Hepatocyte (in vitro differentiated cells): Measurements from ENCODE around the gene SHKBP1. TPM values are rescaled to one million over a fixed set of nuclear protein-coding genes. Genes with fewer than 3 reads are reported as not detected.
"Not testable (repeated sequence)": the region's sequence is repeated elsewhere in the genome, so short reads cannot be mapped to it uniquely, and the experiment has no call there.

Experiments used
- DNase-seq: peaks from one replicate; pipeline ENCODE4 v3.0.0-alpha.2; 2016; ENCODE audit warnings: low spot score
- H2AFZ ChIP-seq: fragments of 200-600 bp; sonication (generic); 2 replicates; pipeline ENCODE4 v1.6.0; 2016; ENCODE audit warnings: antibody characterized with exemption, mild to moderate bottlenecking
- H3K27ac ChIP-seq: fragments of 200-600 bp; sonication (generic); 2 replicates; pipeline ENCODE4 v1.5.1; 2016; ENCODE audit warnings: mild to moderate bottlenecking
- H3K27me3 ChIP-seq: fragments of 200-600 bp; sonication (generic); 2 replicates; pipeline ENCODE4 v1.6.1; 2016
- H3K36me3 ChIP-seq: fragments of 200-600 bp; sonication (generic); replicated peaks from 2 replicates; pipeline ENCODE4 v1.5.1; 2016; ENCODE audit warnings: low read depth; ENCODE audit not compliant: insufficient read depth
- H3K4me1 ChIP-seq: fragments of 200-600 bp; sonication (generic); 2 replicates; pipeline ENCODE4 v1.5.1; 2016; ENCODE audit warnings: mild to moderate bottlenecking, moderate library complexity; ENCODE audit not compliant: insufficient read depth
- H3K4me2 ChIP-seq: fragments of 200-600 bp; sonication (generic); 2 replicates; pipeline ENCODE4 v1.6.0; 2016
- H3K4me3 ChIP-seq: fragments of 200-600 bp; sonication (generic); 2 replicates; pipeline ENCODE4 v1.5.1; 2016; ENCODE audit warnings: mild to moderate bottlenecking
- H3K79me2 ChIP-seq: fragments of 200-600 bp; sonication (generic); 2 replicates; pipeline ENCODE4 v1.6.0; 2017; ENCODE audit warnings: mild to moderate bottlenecking
- H3K9me2 ChIP-seq: fragments of 200-600 bp; sonication (generic); replicated peaks from 2 replicates; pipeline ENCODE4 v1.6.0; 2017; ENCODE audit warnings: mild to moderate bottlenecking; ENCODE audit not compliant: insufficient read depth
- H3K9me3 ChIP-seq: fragments of 200-600 bp; sonication (generic); 2 replicates; pipeline ENCODE4 v1.5.1; 2016; ENCODE audit warnings: low read depth, mild to moderate bottlenecking
- H4K20me1 ChIP-seq: fragments of 200-600 bp; sonication (generic); 2 replicates; pipeline ENCODE4 v1.6.0; 2016; ENCODE audit warnings: mild to moderate bottlenecking; ENCODE audit not compliant: insufficient read depth, poor library complexity, severe bottlenecking
- CTCF ChIP-seq: fragments of 200-600 bp; sonication (generic); IDR thresholded peaks from 2 replicates; pipeline ENCODE4 v1.5.1; 2016; ENCODE audit warnings: antibody characterized with exemption, mild to moderate bottlenecking; ENCODE audit not compliant: poor library complexity
- EZH2 ChIP-seq: fragments of 200-600 bp; sonication (generic); IDR thresholded peaks from 2 replicates; pipeline ENCODE4 v1.6.1; 2016; ENCODE audit warnings: antibody characterized with exemption, mild to moderate bottlenecking, borderline replicate concordance
- EZH2phosphoT487 ChIP-seq: fragments of 200-600 bp; sonication (generic); IDR thresholded peaks from one replicate; pipeline ENCODE4 v1.6.1; 2018; ENCODE audit warnings: antibody characterized with exemption, mild to moderate bottlenecking, low read depth, moderate library complexity; ENCODE audit not compliant: unreplicated experiment, severe bottlenecking
- WGBS: methylation state at CpG from one replicate; pipeline ENCODE4 v1.1.6; 2016; ENCODE audit warnings: low lambda C conversion rate; ENCODE audit errors: missing lambda C conversion rate; 5-methylcytosine and 5-hydroxymethylcytosine counted together
- polyA plus RNA-seq: library from polyadenylated mRNA; unstranded; fragments of >200 nt; fragmentation: Nextera tagmentation; extraction: Ambion mirVana; gene quantifications from 2 replicates; pipeline ENCODE4 v1.2.1, GENCODE V29; 2016
- total RNA-seq: library from RNA; depleted of rRNA; stranded (reverse); fragments of >200 nt; gene quantifications from 2 replicates; pipeline ENCODE4 v1.2.3, GENCODE V29; 2014

Gene SHKBP1
- total and polyA plus RNA-seq, 2 experiments from 2014 or later = 44.6 to 83.6 TPM

- Histone ChIP-seq H3K36me3 (no peaks in the 10 kb centered on the region), H3K4me1 (no peaks in the 10 kb centered on the region), H3K9me3 (no peaks in the 10 kb centered on the region), H2AFZ (no peak overlapping the region), H3K9me2 (no peaks in the 10 kb centered on the region), H3K79me2 (no peaks in the 10 kb centered on the region), H3K4me3 (no peak overlapping the region), H3K27ac (no peak overlapping the region), H3K27me3 (no peaks in the 10 kb centered on the region), H4K20me1 (no peaks in the 10 kb centered on the region), H3K4me2 (no peak overlapping the region)
- no peak for TF ChIP-seq EZH2phosphoT487
- TF ChIP-seq CTCF = no peak
- no peak for TF ChIP-seq EZH2
- 100% methylated on average over 8 of the region's 9 CpGs for WGBS
- DNase-seq = no peak
Observed at GRCh38 chr19:40588926-40589569, 12.4 kb downstream of the SHKBP1 start.

- Histone ChIP-seq H3K9me2 (no peaks in the 10 kb centered on the region), H3K9me3 (no peaks in the 10 kb centered on the region), H3K79me2 (no peaks in the 10 kb centered on the region), H4K20me1 (no peaks in the 10 kb centered on the region), H2AFZ (no peak overlapping the region), H3K4me1 (no peaks in the 10 kb centered on the region), H3K27ac (no peak overlapping the region), H3K4me3 (no peak overlapping the region), H3K36me3 (no peaks in the 10 kb centered on the region), H3K4me2 (no peak overlapping the region), H3K27me3 (no peaks in the 10 kb centered on the region)
- TF ChIP-seq CTCF (no peak), EZH2 (no peak), EZH2phosphoT487 (no peak)
- 97% methylated on average over 20 of the region's 26 CpGs for WGBS
- DNase-seq = no peak
Observed at GRCh38 chr19:40589591-40590429, 13.1 kb downstream of the SHKBP1 start.

DNA sequence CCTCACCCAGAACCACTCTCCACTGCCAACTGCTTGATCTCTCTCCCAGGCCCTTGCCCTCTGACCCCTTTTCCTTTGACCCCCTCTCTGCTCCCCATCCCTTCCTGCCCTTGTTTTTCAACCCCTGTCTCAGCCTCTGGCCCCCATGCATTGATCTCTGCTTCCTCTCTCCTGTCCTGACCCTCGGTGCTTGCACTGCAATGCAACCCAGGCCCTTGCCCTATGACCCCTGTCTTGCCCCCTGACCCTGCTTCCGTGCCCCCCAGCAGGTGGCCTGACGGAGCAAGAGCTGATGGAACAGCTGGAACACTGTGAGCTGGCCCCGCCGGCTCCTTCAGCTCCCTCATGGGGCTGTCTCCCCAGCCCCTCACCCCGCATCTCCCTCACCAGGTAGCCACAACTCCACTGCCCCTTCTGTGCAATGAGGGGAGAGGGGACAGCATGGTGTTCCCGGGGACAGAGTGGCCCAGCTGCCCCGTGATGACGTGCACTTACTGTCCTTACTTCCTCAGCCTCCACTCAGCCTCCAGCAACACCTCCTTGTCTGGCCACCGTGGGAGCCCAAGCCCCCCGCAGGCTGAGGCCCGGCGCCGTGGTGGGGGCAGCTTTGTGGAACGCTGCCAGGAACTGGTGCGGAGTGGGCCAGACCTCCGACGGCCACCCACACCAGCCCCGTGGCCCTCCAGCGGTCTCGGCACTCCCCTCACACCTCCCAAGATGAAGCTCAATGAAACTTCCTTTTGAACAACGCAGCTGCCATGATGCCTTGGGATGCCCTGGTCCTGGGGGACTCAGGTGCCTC, 14.0 kb downstream of the SHKBP1 start:
- no peaks in the 10 kb centered on the region for H3K36me3 ChIP-seq
- no peak overlapping the region for H3K4me3 ChIP-seq
- no peaks in the 10 kb centered on the region for H3K79me2 ChIP-seq
- H3K9me3 ChIP-seq = no peaks in the 10 kb centered on the region
- H3K27ac ChIP-seq = no peak overlapping the region
- DNase-seq = no peak
- no peaks in the 10 kb centered on the region for H4K20me1 ChIP-seq
- H3K9me2 ChIP-seq = no peaks in the 10 kb centered on the region
- no peak overlapping the region for H3K4me2 ChIP-seq
- TF ChIP-seq EZH2 (no peak), CTCF (no peak), EZH2phosphoT487 (no peak)
- no peak overlapping the region for H2AFZ ChIP-seq
- no peaks in the 10 kb centered on the region for H3K27me3 ChIP-seq
- 94% methylated on average over 22 of the region's 22 CpGs for WGBS
- no peaks in the 10 kb centered on the region for H3K4me1 ChIP-seq

- not testable (repeated sequence) for H3K4me2 ChIP-seq, H3K36me3 ChIP-seq, H3K79me2 ChIP-seq, H3K27ac ChIP-seq, H3K9me3 ChIP-seq, H2AFZ ChIP-seq, H3K27me3 ChIP-seq, DNase-seq, H3K9me2 ChIP-seq, H3K4me3 ChIP-seq, H3K4me1 ChIP-seq, H4K20me1 ChIP-seq
- WGBS = 86% methylated on average over 4 of the region's 4 CpGs
Observed at GRCh38 chr19:40591724-40592123, 15.1 kb downstream of the SHKBP1 start.
